Activated CD4-positive, alpha-beta memory T cell treated with anti-CD3 and anti-CD28 coated beads for 36 hours (primary cell): Measurements from ENCODE around the gene CLINT1. TPM values are rescaled to one million over a fixed set of nuclear protein-coding genes. Genes with fewer than 3 reads are reported as not detected.
A peak's percentile ranks its signal among the peaks of the same experiment; 100 is the strongest.

Experiments used
- CTCF ChIA-PET: fragments of 350-600 bp; sonication (Branson Sonifier 250); formaldehyde crosslinking; loops from one replicate; lab custom pipeline; 2021; ENCODE audit warnings: antibody characterized with exemption, inconsistent platforms; lab: Charles Lee
- POLR2A ChIA-PET: fragments of 350-600 bp; sonication (Branson Sonifier 250); formaldehyde crosslinking; loops from one replicate; lab custom pipeline; 2021; ENCODE audit warnings: antibody characterized with exemption; lab: Charles Lee
- DNase-seq: peaks from one replicate; pipeline ENCODE4 v3.0.0-alpha.2; 2020
- H3K27ac Mint-ChIP-seq: one replicate; pipeline ENCODE4 v1.8.0; 2021; ENCODE audit warnings: mixed read lengths
- H3K27me3 Mint-ChIP-seq: one replicate; pipeline ENCODE4 v1.8.0; 2021; ENCODE audit warnings: mixed read lengths
- H3K36me3 Mint-ChIP-seq: one replicate; pipeline ENCODE4 v1.8.0; 2021; ENCODE audit warnings: mixed read lengths
- H3K4me1 Mint-ChIP-seq: one replicate; pipeline ENCODE4 v1.8.0; 2021; ENCODE audit warnings: low read depth, mixed read lengths
- H3K4me3 Mint-ChIP-seq: one replicate; pipeline ENCODE4 v1.8.0; 2021; ENCODE audit warnings: mild to moderate bottlenecking, mixed read lengths
- H3K9me3 Mint-ChIP-seq: one replicate; pipeline ENCODE4 v1.8.0; 2021; ENCODE audit warnings: mixed read lengths
- intact Hi-C: fragments of 100-400 bp; cut with micrococcal nuclease; formaldehyde crosslinking; loops from one replicate; pipeline ENCODE4 v1.15.1; 2023
- total RNA-seq, 2 experiments: library from RNA; stranded (reverse); gene quantifications; one replicate each; pipeline ENCODE4 v1.2.3, GENCODE V29; 2021

CLINT1 gene
- total RNA-seq, 2 experiments from 2014 or later = 48.7 to 49.4 TPM

- ChIA-PET CTCF (interaction anchor here (1.0 to 5.7 kb wide), 2 partner anchors 9 to 103 kb away, joined by 4 to 34 read pairs; no protein-coding TSS in a partner anchor), POLR2A (interaction anchor here (0.6 kb wide), 1 partner anchor 939 kb away, joined by 3 read pairs; no protein-coding TSS in a partner anchor)
- DNase-seq = peak; percentile 54
- Mint-ChIP-seq H3K36me3 (no peaks in the 10 kb centered on the region), H3K27ac (no peak overlapping the region), H3K4me1 (peaks cover 9% of the 10 kb centered on the region), H3K27me3 (peaks cover 11% of the 10 kb centered on the region), H3K9me3 (no peaks in the 10 kb centered on the region), H3K4me3 (no peak overlapping the region)
- intact Hi-C loops = no loop called here
Observed at GRCh38 chr5:157772127-157772526, 86.8 kb downstream of the CLINT1 start.

- ChIA-PET CTCF (interaction anchor here (1.4 to 5.7 kb wide), 3 partner anchors 8 to 178 kb away, joined by 3 to 34 read pairs (median 7); no protein-coding TSS in a partner anchor), POLR2A (no interaction called here)
- Mint-ChIP-seq H3K27ac (no peak overlapping the region), H3K36me3 (no peaks in the 10 kb centered on the region), H3K4me1 (peaks cover 9% of the 10 kb centered on the region), H3K9me3 (no peaks in the 10 kb centered on the region), H3K27me3 (peaks cover 11% of the 10 kb centered on the region), H3K4me3 (no peak overlapping the region)
- no peak for DNase-seq
- intact Hi-C loops = no loop called here
Observed at GRCh38 chr5:157770665-157771064, 88.3 kb downstream of the CLINT1 start.

GRCh38 chr5:157767689-157768088 lies 91.3 kb downstream of the CLINT1 start:
- Mint-ChIP-seq H3K27me3 (peaks cover 8% of the 10 kb centered on the region), H3K4me3 (no peak overlapping the region), H3K36me3 (no peaks in the 10 kb centered on the region), H3K27ac (no peak overlapping the region), H3K4me1 (peaks cover 9% of the 10 kb centered on the region), H3K9me3 (no peaks in the 10 kb centered on the region)
- POLR2A ChIA-PET = no interaction called here
- CTCF ChIA-PET = no interaction called here
- no peak for DNase-seq
- intact Hi-C loops = loop anchor here (10.0 kb wide), 1 partner anchor 147 kb away; no protein-coding TSS in a partner anchor

- intact Hi-C loops = loop anchor here (10.0 kb wide), 1 partner anchor 148 kb away; no protein-coding TSS in a partner anchor
- H3K4me1 Mint-ChIP-seq = peaks cover 4% of the 10 kb centered on the region
- no peaks in the 10 kb centered on the region for H3K9me3 Mint-ChIP-seq
- ChIA-PET POLR2A (no interaction called here), CTCF (no interaction called here)
- peaks cover 3% of the 10 kb centered on the region for H3K27me3 Mint-ChIP-seq
- H3K36me3 Mint-ChIP-seq = no peaks in the 10 kb centered on the region
- DNase-seq = no peak
- no peak overlapping the region for H3K4me3 Mint-ChIP-seq
- no peak overlapping the region for H3K27ac Mint-ChIP-seq
Observed at GRCh38 chr5:157766902-157767301, 92.0 kb downstream of the CLINT1 start.

GRCh38 chr5:157766442-157766841 lies 92.5 kb downstream of the CLINT1 start:
- H3K27ac Mint-ChIP-seq = no peak overlapping the region
- peaks cover under 1% of the 10 kb centered on the region for H3K36me3 Mint-ChIP-seq
- no peaks in the 10 kb centered on the region for H3K9me3 Mint-ChIP-seq
- intact Hi-C loops = loop anchor here (10.0 kb wide), 1 partner anchor 148 kb away; no protein-coding TSS in a partner anchor
- POLR2A ChIA-PET = no interaction called here
- peaks cover 3% of the 10 kb centered on the region for H3K4me1 Mint-ChIP-seq
- peaks cover 3% of the 10 kb centered on the region for H3K27me3 Mint-ChIP-seq
- CTCF ChIA-PET = no interaction called here
- no peak for DNase-seq
- H3K4me3 Mint-ChIP-seq = no peak overlapping the region

- Mint-ChIP-seq H3K9me3 (no peaks in the 10 kb centered on the region), H3K36me3 (peaks cover 6% of the 10 kb centered on the region), H3K4me1 (peaks cover 1% of the 10 kb centered on the region), H3K27ac (no peak overlapping the region), H3K27me3 (no peaks in the 10 kb centered on the region), H3K4me3 (no peak overlapping the region)
- no peak for DNase-seq
- ChIA-PET CTCF (interaction anchor here (0.7 to 5.2 kb wide), 6 partner anchors 9 to 230 kb away, joined by 3 to 69 read pairs (median 5); partner anchors contain the start of gene LSM11), POLR2A (no interaction called here)
- intact Hi-C loops = loop anchor here (10.0 kb wide), 1 partner anchor 150 kb away; no protein-coding TSS in a partner anchor
Observed at GRCh38 chr5:157764531-157764930, 94.4 kb downstream of the CLINT1 start.

- POLR2A ChIA-PET = no interaction called here
Observed at GRCh38 chr5:157761690-157762621, 97.0 kb downstream of the CLINT1 start.

GRCh38 chr5:157758706-157759105 lies 100.2 kb downstream of the CLINT1 start:
- no peak for DNase-seq
- H3K36me3 Mint-ChIP-seq = peaks cover 26% of the 10 kb centered on the region
- H3K9me3 Mint-ChIP-seq = no peaks in the 10 kb centered on the region
- POLR2A ChIA-PET = no interaction called here
- H3K27ac Mint-ChIP-seq = no peak overlapping the region
- H3K4me1 Mint-ChIP-seq = peaks cover 15% of the 10 kb centered on the region
- H3K27me3 Mint-ChIP-seq = no peaks in the 10 kb centered on the region
- H3K4me3 Mint-ChIP-seq = no peak overlapping the region
- CTCF ChIA-PET = no interaction called here
- intact Hi-C loops = no loop called here

More at GRCh38 chr5:157761690-157762621, 97.0 kb downstream of the CLINT1 start:
- no peak overlapping the region for H3K27ac Mint-ChIP-seq
- H3K4me1 Mint-ChIP-seq = peaks cover 15% of the 10 kb centered on the region
- DNase-seq = no peak
- no peaks in the 10 kb centered on the region for H3K9me3 Mint-ChIP-seq
- CTCF ChIA-PET = interaction anchor here (0.6 to 5.2 kb wide), 32 partner anchors 9 to 1370 kb away, joined by 3 to 69 read pairs (median 4); partner anchors contain the start of gene LSM11
- H3K4me3 Mint-ChIP-seq = no peak overlapping the region
- intact Hi-C loops = loop anchor here (1.0 to 10.0 kb wide), 3 partner anchors 153 to 233 kb away; no protein-coding TSS in a partner anchor
- H3K27me3 Mint-ChIP-seq = no peaks in the 10 kb centered on the region
- H3K36me3 Mint-ChIP-seq = peaks cover 13% of the 10 kb centered on the region

- H3K9me3 Mint-ChIP-seq = no peaks in the 10 kb centered on the region
- H3K36me3 Mint-ChIP-seq = peaks cover 31% of the 10 kb centered on the region
- intact Hi-C loops = no loop called here
- CTCF ChIA-PET = no interaction called here
- POLR2A ChIA-PET = no interaction called here
- no peaks in the 10 kb centered on the region for H3K27me3 Mint-ChIP-seq
- H3K4me3 Mint-ChIP-seq = no peak overlapping the region
- DNase-seq = no peak
- peaks cover 13% of the 10 kb centered on the region for H3K4me1 Mint-ChIP-seq
- no peak overlapping the region for H3K27ac Mint-ChIP-seq
Observed at GRCh38 chr5:157756122-157756521, 102.8 kb downstream of the CLINT1 start.

GRCh38 chr5:157750320-157750719 lies 108.6 kb downstream of the CLINT1 start:
- Mint-ChIP-seq H3K4me1 (peaks cover 46% of the 10 kb centered on the region), H3K27me3 (no peaks in the 10 kb centered on the region), H3K4me3 (no peak overlapping the region), H3K9me3 (no peaks in the 10 kb centered on the region), H3K27ac (no peak overlapping the region), H3K36me3 (peaks cover 15% of the 10 kb centered on the region)
- POLR2A ChIA-PET = no interaction called here
- intact Hi-C loops = no loop called here
- CTCF ChIA-PET = interaction anchor here (0.9 to 5.5 kb wide), 2 partner anchors 11 to 19 kb away, joined by 3 to 19 read pairs; partner anchors contain the start of gene THG1L
- no peak for DNase-seq

GRCh38 chr5:157749462-157749799 lies 109.5 kb downstream of the CLINT1 start:
- intact Hi-C loops = loop anchor here (2.0 kb wide), 1 partner anchor 109 kb away; the partner anchor contains the start of gene CLINT1
- Mint-ChIP-seq H3K27me3 (no peaks in the 10 kb centered on the region), H3K4me3 (no peak overlapping the region), H3K4me1 (peaks cover 53% of the 10 kb centered on the region), H3K27ac (no peak overlapping the region), H3K36me3 (peaks cover 9% of the 10 kb centered on the region), H3K9me3 (no peaks in the 10 kb centered on the region)
- ChIA-PET POLR2A (interaction anchor here (0.6 to 0.8 kb wide), 2 partner anchors 111 to 209 kb away, joined by 3 to 5 read pairs; no protein-coding TSS in a partner anchor), CTCF (interaction anchor here (1.2 to 5.5 kb wide), 3 partner anchors 12 to 201 kb away, joined by 3 to 19 read pairs (median 7); no protein-coding TSS in a partner anchor)
- DNase-seq = no peak
